Fibroblast of villous mesenchyme (primary cell): ENCODE data around the gene RTN4RL2. TPM values are rescaled to one million over a fixed set of nuclear protein-coding genes. Genes with fewer than 3 reads are reported as not detected.

Experiments
- DNase-seq: peaks from one replicate; pipeline ENCODE4 v3.0.0-alpha.2; 2010; ENCODE audit warnings: low read depth
- H3K4me3 ChIP-seq: 2 replicates; pipeline ENCODE4 v1.5.1; 2011; ENCODE audit warnings: low read depth, mild to moderate bottlenecking, low read length
- CTCF ChIP-seq: IDR thresholded peaks from 2 replicates; pipeline ENCODE4 v1.5.1; 2012; ENCODE audit warnings: low read depth, mild to moderate bottlenecking, low read length; ENCODE audit not compliant: insufficient read depth
- total RNA-seq: library from RNA; depleted of rRNA; stranded (reverse); fragments of >200 nt; gene quantifications from 2 replicates; pipeline ENCODE4 v1.2.3, GENCODE V29; 2012

Gene RTN4RL2
- total RNA-seq, 1 donor, result not detected

GRCh38 chr11:57469268-57469667 is 8.9 kb downstream of the RTN4RL2 start:
- DNase-seq, result no peak
- H3K4me3 ChIP-seq, result no peak overlapping the region
- TF ChIP-seq CTCF, result no peak

- TF ChIP-seq CTCF, result no peak
- DNase-seq, result no peak
Observed at GRCh38 chr11:57471496-57471895, 11.2 kb downstream of the RTN4RL2 start.

GRCh38 chr11:57473285-57473841 is 13.0 kb downstream of the RTN4RL2 start:
- no peak for DNase-seq
- TF ChIP-seq CTCF, result no peak
- H3K4me3 ChIP-seq, result no peak overlapping the region

More at GRCh38 chr11:57471496-57471895, 11.2 kb downstream of the RTN4RL2 start:
- H3K4me3 ChIP-seq, result no peak overlapping the region

GRCh38 chr11:57474017-57474802 is 13.9 kb downstream of the RTN4RL2 start:
- no peak for TF ChIP-seq CTCF
- no peak overlapping the region for H3K4me3 ChIP-seq
- DNase-seq, result no peak

GRCh38 chr11:57474803-57475115 is 14.4 kb downstream of the RTN4RL2 start:
- no peak for TF ChIP-seq CTCF
- no peak overlapping the region for H3K4me3 ChIP-seq
- DNase-seq, result no peak

- no peak overlapping the region for H3K4me3 ChIP-seq
- DNase-seq, result no peak
- no peak for TF ChIP-seq CTCF
Observed at GRCh38 chr11:57475191-57475590, 14.9 kb downstream of the RTN4RL2 start.
